Fibroblast of lung (primary cell): Measurements from ENCODE around the gene CCDC190. TPM values are rescaled to one million over a fixed set of nuclear protein-coding genes. Genes with fewer than 3 reads are reported as not detected.

Source experiments
- DNase-seq, 2 donors: peaks; one replicate each; pipeline versions ENCODE4 v3.0.0 to v3.0.0-alpha.2; 2010; ENCODE audit warnings: low read depth in 2 of 2
- H2AFZ ChIP-seq: 2 replicates; pipeline ENCODE4 v1.5.1; 2012; ENCODE audit warnings: low read length, control low read depth, inconsistent platforms
- H3K27ac ChIP-seq: 2 replicates; pipeline ENCODE4 v1.5.1; 2011; ENCODE audit warnings: low read length, control low read depth; ENCODE audit not compliant: insufficient read depth
- H3K27me3 ChIP-seq: 2 replicates; pipeline ENCODE4 v1.5.1; 2011; ENCODE audit warnings: mild to moderate bottlenecking, low read length; ENCODE audit not compliant: control insufficient read depth, insufficient read depth
- H3K36me3 ChIP-seq: 2 replicates; pipeline ENCODE4 v1.5.1; 2011; ENCODE audit warnings: low read length; ENCODE audit not compliant: control insufficient read depth, insufficient read depth
- H3K4me1 ChIP-seq: 2 replicates; pipeline ENCODE4 v1.5.1; 2011; ENCODE audit warnings: low read length; ENCODE audit not compliant: control insufficient read depth, insufficient read depth; ENCODE audit errors: extremely low read depth
- H3K4me2 ChIP-seq: 2 replicates; pipeline ENCODE4 v1.5.1; 2011; ENCODE audit warnings: low read length, control low read depth; ENCODE audit not compliant: insufficient read depth; ENCODE audit errors: extremely low read depth
- H3K4me3 ChIP-seq, 4 experiments: fragments of 200-600 bp in 1 of 4; sonication (generic) in 1 of 4; replicated peaks in 1 of 4; 2 replicates each; pipeline ENCODE4 v1.5.1; 2011 to 2016; ENCODE audit warnings: low read length in 4 of 4, low read depth in 3 of 4, mild to moderate bottlenecking in 3 of 4, control low read depth in 2 of 4, inconsistent platforms in 1 of 4, mixed read lengths in 1 of 4; ENCODE audit not compliant: insufficient read depth in 1 of 4; ENCODE audit errors: control extremely low read depth in 1 of 4
- H3K79me2 ChIP-seq: 2 replicates; pipeline ENCODE4 v1.5.1; 2012; ENCODE audit warnings: mild to moderate bottlenecking, low read length, inconsistent platforms; ENCODE audit not compliant: control insufficient read depth, insufficient read depth
- H3K9ac ChIP-seq: 2 replicates; pipeline ENCODE4 v1.5.1; 2011; ENCODE audit warnings: mild to moderate bottlenecking, low read length, control low read depth; ENCODE audit not compliant: insufficient read depth
- H3K9me3 ChIP-seq: 2 replicates; pipeline ENCODE4 v1.5.1; 2012; ENCODE audit warnings: low read depth, low read length; ENCODE audit not compliant: control insufficient read depth, insufficient read depth
- H4K20me1 ChIP-seq: 2 replicates; pipeline ENCODE4 v1.5.1; 2011; ENCODE audit warnings: low read length; ENCODE audit not compliant: control insufficient read depth, insufficient read depth; ENCODE audit errors: extremely low read depth
- EZH2 ChIP-seq: IDR thresholded peaks from 2 replicates; pipeline ENCODE4 v1.5.1; 2012; ENCODE audit warnings: low read length, control low read depth, mild to moderate bottlenecking; ENCODE audit errors: missing control alignments
- polyA plus RNA-seq, 2 donors: library from polyadenylated mRNA; depleted of rRNA in 1 of 2; stranded (reverse) in 1 of 2; unstranded in 1 of 2; fragments of >200 nt; gene quantifications; 2 replicates each; pipeline ENCODE4 v1.2.1, GENCODE V29; 2011 to 2012; ENCODE audit warnings: missing spikeins in 1 of 2
- total RNA-seq: library from RNA; depleted of rRNA; stranded (reverse); fragments of >200 nt; gene quantifications from 2 replicates; pipeline ENCODE4 v1.2.1, GENCODE V29; 2014
- TF ChIP-seq, protein P1 (sequence below), 2 donors: IDR thresholded peaks in 1 of 2; conservative IDR thresholded peaks in 1 of 2; 1 replicate in 1 of 2; 2 replicates in 1 of 2; pipeline ENCODE4 v1.5.1; 2011 to 2012; ENCODE audit warnings: low read length in 2 of 2, control low read depth in 1 of 2, inconsistent platforms in 1 of 2, low read depth in 1 of 2, mild to moderate bottlenecking in 1 of 2

Gene CCDC190
- total and polyA plus RNA-seq, 2 donors (not counting 1 experiment from before 2014, with no cell fraction given) = 0.36 TPM; not detected in 1

- H3K9me3 ChIP-seq = no peaks in the 10 kb centered on the region
- no peak for TF ChIP-seq EZH2
- TF ChIP-seq, protein P1, sequence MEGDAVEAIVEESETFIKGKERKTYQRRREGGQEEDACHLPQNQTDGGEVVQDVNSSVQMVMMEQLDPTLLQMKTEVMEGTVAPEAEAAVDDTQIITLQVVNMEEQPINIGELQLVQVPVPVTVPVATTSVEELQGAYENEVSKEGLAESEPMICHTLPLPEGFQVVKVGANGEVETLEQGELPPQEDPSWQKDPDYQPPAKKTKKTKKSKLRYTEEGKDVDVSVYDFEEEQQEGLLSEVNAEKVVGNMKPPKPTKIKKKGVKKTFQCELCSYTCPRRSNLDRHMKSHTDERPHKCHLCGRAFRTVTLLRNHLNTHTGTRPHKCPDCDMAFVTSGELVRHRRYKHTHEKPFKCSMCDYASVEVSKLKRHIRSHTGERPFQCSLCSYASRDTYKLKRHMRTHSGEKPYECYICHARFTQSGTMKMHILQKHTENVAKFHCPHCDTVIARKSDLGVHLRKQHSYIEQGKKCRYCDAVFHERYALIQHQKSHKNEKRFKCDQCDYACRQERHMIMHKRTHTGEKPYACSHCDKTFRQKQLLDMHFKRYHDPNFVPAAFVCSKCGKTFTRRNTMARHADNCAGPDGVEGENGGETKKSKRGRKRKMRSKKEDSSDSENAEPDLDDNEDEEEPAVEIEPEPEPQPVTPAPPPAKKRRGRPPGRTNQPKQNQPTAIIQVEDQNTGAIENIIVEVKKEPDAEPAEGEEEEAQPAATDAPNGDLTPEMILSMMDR (conservative IDR thresholded peaks at IDR 0.05 in 1 of 2, IDR thresholded peaks at IDR 0.05 in 1 of 2; ENCODE audit: low read depth in 1 of 2, low read length in 2 of 2) = no peak
- no peak overlapping the region for H3K27ac ChIP-seq
- H3K4me3 ChIP-seq = no peak overlapping the region
- DNase-seq = no peak
- H4K20me1 ChIP-seq = no peaks in the 10 kb centered on the region
- no peaks in the 10 kb centered on the region for H3K4me1 ChIP-seq
- no peaks in the 10 kb centered on the region for H3K79me2 ChIP-seq
- no peaks in the 10 kb centered on the region for H3K36me3 ChIP-seq
- H3K27me3 ChIP-seq = no peaks in the 10 kb centered on the region
- H3K9ac ChIP-seq = no peak overlapping the region
- H2AFZ ChIP-seq = no peak overlapping the region
- no peak overlapping the region for H3K4me2 ChIP-seq
These were observed 25.7 kb upstream of the CCDC190 start for GRCh38 chr1:162886705-162887104.

GRCh38 chr1:162885265-162885664, 24.3 kb upstream of the CCDC190 start:
- Histone ChIP-seq H3K4me3 (no peak overlapping the region), H3K79me2 (no peaks in the 10 kb centered on the region), H3K4me1 (no peaks in the 10 kb centered on the region), H3K27me3 (no peaks in the 10 kb centered on the region), H3K9ac (no peak overlapping the region), H3K36me3 (no peaks in the 10 kb centered on the region), H3K4me2 (no peak overlapping the region), H3K27ac (no peak overlapping the region), H4K20me1 (no peaks in the 10 kb centered on the region), H3K9me3 (no peaks in the 10 kb centered on the region), H2AFZ (no peak overlapping the region)
- no peak for DNase-seq
- TF ChIP-seq, protein P1 (conservative IDR thresholded peaks at IDR 0.05 in 1 of 2, IDR thresholded peaks at IDR 0.05 in 1 of 2; ENCODE audit: low read depth in 1 of 2, low read length in 2 of 2) = no peak
- TF ChIP-seq EZH2 = no peak

GRCh38 chr1:162884831-162885230, 23.9 kb upstream of the CCDC190 start:
- Histone ChIP-seq H3K36me3 (no peaks in the 10 kb centered on the region), H3K4me2 (no peak overlapping the region), H4K20me1 (no peaks in the 10 kb centered on the region), H3K9ac (no peak overlapping the region), H2AFZ (no peak overlapping the region), H3K9me3 (no peaks in the 10 kb centered on the region), H3K4me3 (no peak overlapping the region), H3K27ac (no peak overlapping the region), H3K79me2 (no peaks in the 10 kb centered on the region), H3K4me1 (no peaks in the 10 kb centered on the region), H3K27me3 (no peaks in the 10 kb centered on the region)
- DNase-seq = no peak
- no peak for TF ChIP-seq EZH2
- TF ChIP-seq, protein P1 (conservative IDR thresholded peaks at IDR 0.05 in 1 of 2, IDR thresholded peaks at IDR 0.05 in 1 of 2; ENCODE audit: low read depth in 1 of 2, low read length in 2 of 2) = no peak
